Lung (tissue), 12 donors: ENCODE measurements around the gene DDX24. TPM values are rescaled to one million over a fixed set of nuclear protein-coding genes. Genes with fewer than 3 reads are reported as not detected.

Experiments used
- ATAC-seq: fragments of 200-7000 bp; cut with Tn5 transposase; one replicate; pipeline ENCODE4 v1.9.1; 2020; ENCODE audit warnings: moderate number of reproducible peaks; ENCODE audit not compliant: insufficient read depth, low FRiP score
- DNase-seq, 3 donors: peaks; one replicate each; pipeline ENCODE4 v3.0.0-alpha.2; 2013 to 2017
- H3K27ac ChIP-seq, 2 donors: one replicate each; pipeline ENCODE4 v1.5.1; 2013; ENCODE audit warnings: mild to moderate bottlenecking in 2 of 2, moderate library complexity in 2 of 2, control low read depth in 1 of 2, inconsistent platforms in 1 of 2, low read depth in 1 of 2, low read length in 1 of 2
- H3K27me3 ChIP-seq, 3 donors: one replicate each; pipeline ENCODE4 v1.5.1; 2013; ENCODE audit warnings: low read length in 2 of 3; ENCODE audit not compliant: control insufficient read depth in 3 of 3, insufficient read depth in 3 of 3
- H3K36me3 ChIP-seq, 4 donors: one replicate each; pipeline ENCODE4 v1.5.1; 2013; ENCODE audit warnings: low read length in 4 of 4, mild to moderate bottlenecking in 1 of 4, moderate library complexity in 1 of 4; ENCODE audit not compliant: control insufficient read depth in 4 of 4, insufficient read depth in 4 of 4
- H3K4me1 ChIP-seq, 5 donors: one replicate each; pipeline ENCODE4 v1.5.1; 2013; ENCODE audit warnings: low read length in 5 of 5, mild to moderate bottlenecking in 2 of 5, moderate library complexity in 1 of 5; ENCODE audit not compliant: control insufficient read depth in 5 of 5, insufficient read depth in 5 of 5
- H3K4me3 ChIP-seq: one replicate; pipeline ENCODE4 v1.5.1; 2013; ENCODE audit warnings: mild to moderate bottlenecking, control low read depth, moderate library complexity
- H3K9ac ChIP-seq, 2 donors: one replicate each; pipeline ENCODE4 v1.5.1; 2013; ENCODE audit warnings: low read length in 2 of 2, control low read depth in 1 of 2; ENCODE audit not compliant: insufficient read depth in 1 of 2
- H3K9me3 ChIP-seq, 4 donors: one replicate each; pipeline ENCODE4 v1.5.1; 2013; ENCODE audit warnings: low read length in 3 of 4, mild to moderate bottlenecking in 1 of 4, moderate library complexity in 1 of 4; ENCODE audit not compliant: control insufficient read depth in 4 of 4, insufficient read depth in 3 of 4
- WGBS, 2 donors: extraction: QIAGEN DNeasy Blood & Tissue Kit; methylation state at CpG; one replicate each; pipeline ENCODE4 v1.1.7; 2013; 5-methylcytosine and 5-hydroxymethylcytosine counted together
- polyA plus RNA-seq, 2 donors: library from polyadenylated mRNA; stranded (reverse); fragments of 200-250 nt; gene quantifications; one replicate each; pipeline ENCODE4 v1.2.1, GENCODE V29; 2013
- total RNA-seq, 2 donors: library from RNA; depleted of rRNA in 1 of 2; stranded (reverse); fragments of >200 nt in 1 of 2; gene quantifications; one replicate each; pipeline ENCODE4 v1.2.1, GENCODE V29; 2014 to 2021
- TF ChIP-seq, protein P1 (sequence below): IDR thresholded peaks from 2 replicates; pipeline ENCODE4 v1.5.1; 2012; ENCODE audit warnings: mild to moderate bottlenecking; ENCODE audit errors: control extremely low read depth, extremely low read depth
- donor health status: control.
- donor health status: control.
- donor health status: Bipolar disorder and iron deficiency.
- donor health status: healthy.
- donor health status: DM: yes; HTN: yes; CAD: no.

Gene DDX24
- total and polyA plus RNA-seq, 4 donors, result 78.4 to 138 (median 107) TPM

DNA sequence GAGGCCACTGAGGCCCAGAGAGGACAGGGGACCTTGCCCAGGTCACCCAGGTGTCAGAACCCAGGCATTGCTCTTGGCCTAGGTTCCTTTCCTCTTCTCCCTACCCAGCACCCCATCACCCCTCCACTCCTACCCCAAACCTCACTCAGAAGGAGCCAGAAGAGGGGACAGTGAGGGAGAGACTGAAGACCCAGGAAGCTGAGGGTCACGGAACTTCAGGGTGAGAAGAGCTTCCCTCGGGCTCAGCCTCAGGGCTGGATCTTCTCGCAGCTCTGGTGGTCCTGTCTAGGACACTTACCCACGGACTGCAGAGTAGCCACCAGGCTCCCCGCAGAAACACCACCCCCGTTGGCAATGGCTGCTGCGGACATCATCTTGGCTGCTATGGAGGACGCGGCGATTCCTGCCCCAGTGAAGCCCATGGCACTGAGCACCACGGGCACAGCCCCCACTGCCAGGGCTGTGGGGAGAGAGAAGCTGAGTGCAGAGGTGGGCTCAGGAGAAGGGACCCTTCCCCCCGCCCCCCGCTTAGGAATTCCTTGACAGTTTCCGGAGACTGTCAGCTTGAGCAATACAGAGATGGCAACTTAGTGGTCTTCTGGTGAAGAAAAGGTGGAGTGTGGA lies 47.3 kb upstream of the DDX24 start:
- no peak overlapping the region for H3K4me3 ChIP-seq
- TF ChIP-seq, protein P1, sequence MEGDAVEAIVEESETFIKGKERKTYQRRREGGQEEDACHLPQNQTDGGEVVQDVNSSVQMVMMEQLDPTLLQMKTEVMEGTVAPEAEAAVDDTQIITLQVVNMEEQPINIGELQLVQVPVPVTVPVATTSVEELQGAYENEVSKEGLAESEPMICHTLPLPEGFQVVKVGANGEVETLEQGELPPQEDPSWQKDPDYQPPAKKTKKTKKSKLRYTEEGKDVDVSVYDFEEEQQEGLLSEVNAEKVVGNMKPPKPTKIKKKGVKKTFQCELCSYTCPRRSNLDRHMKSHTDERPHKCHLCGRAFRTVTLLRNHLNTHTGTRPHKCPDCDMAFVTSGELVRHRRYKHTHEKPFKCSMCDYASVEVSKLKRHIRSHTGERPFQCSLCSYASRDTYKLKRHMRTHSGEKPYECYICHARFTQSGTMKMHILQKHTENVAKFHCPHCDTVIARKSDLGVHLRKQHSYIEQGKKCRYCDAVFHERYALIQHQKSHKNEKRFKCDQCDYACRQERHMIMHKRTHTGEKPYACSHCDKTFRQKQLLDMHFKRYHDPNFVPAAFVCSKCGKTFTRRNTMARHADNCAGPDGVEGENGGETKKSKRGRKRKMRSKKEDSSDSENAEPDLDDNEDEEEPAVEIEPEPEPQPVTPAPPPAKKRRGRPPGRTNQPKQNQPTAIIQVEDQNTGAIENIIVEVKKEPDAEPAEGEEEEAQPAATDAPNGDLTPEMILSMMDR, result no peak
- peaks cover 0 to 6% (median 0%) of the 10 kb centered on the region in 4 donors for H3K36me3 ChIP-seq
- no peak for ATAC-seq
- no peak for DNase-seq
- no peak overlapping the region for H3K9ac ChIP-seq
- H3K9me3 ChIP-seq, result no peaks in the 10 kb centered on the region
- H3K4me1 ChIP-seq, result peaks cover 0 to 18% (median 5%) of the 10 kb centered on the region in 5 donors
- no peaks in the 10 kb centered on the region for H3K27me3 ChIP-seq
- 93 to 94% methylated on average over 14 of the region's 14 CpGs for WGBS, 2 donors
- no peak overlapping the region for H3K27ac ChIP-seq

- Histone ChIP-seq H3K4me1 (peaks cover 0 to 18% (median 5%) of the 10 kb centered on the region in 5 donors), H3K4me3 (no peak overlapping the region), H3K9ac (no peak overlapping the region), H3K27me3 (no peaks in the 10 kb centered on the region), H3K36me3 (peaks cover 0 to 6% (median 0%) of the 10 kb centered on the region in 4 donors), H3K9me3 (no peaks in the 10 kb centered on the region), H3K27ac (peak overlapping the region in 1 of 2 donors; percentile 39)
- 95 to 98% methylated on average over 6 of the region's 6 CpGs for WGBS, 2 donors
- TF ChIP-seq, protein P1, result no peak
- DNase-seq, result no peak
- no peak for ATAC-seq
Observed at GRCh38 chr14:94127330-94127729, 46.3 kb upstream of the DDX24 start.

- WGBS, 2 donors, result 76 to 85% methylated on average over 5 of the region's 5 CpGs
- no peaks in the 10 kb centered on the region for H3K27me3 ChIP-seq
- peaks cover 0 to 6% (median 0%) of the 10 kb centered on the region in 4 donors for H3K36me3 ChIP-seq
- no peaks in the 10 kb centered on the region for H3K9me3 ChIP-seq
- no peak overlapping the region for H3K9ac ChIP-seq
- H3K4me1 ChIP-seq, result peaks cover 0 to 18% (median 5%) of the 10 kb centered on the region in 5 donors
- TF ChIP-seq, protein P1, result no peak
- ATAC-seq, result no peak
- no peak overlapping the region for H3K4me3 ChIP-seq
- no peak overlapping the region for H3K27ac ChIP-seq
- no peak for DNase-seq
Observed at GRCh38 chr14:94126800-94127199, 45.8 kb upstream of the DDX24 start.

- H3K9ac ChIP-seq, result no peak overlapping the region
- whole genome bisulfite sequencing, 2 donors, result 77 to 87% methylated on average over 1 of the region's 1 CpG
- no peaks in the 10 kb centered on the region for H3K27me3 ChIP-seq
- H3K27ac ChIP-seq, result no peak overlapping the region
- no peak for ATAC-seq
- no peak overlapping the region for H3K4me3 ChIP-seq
- TF ChIP-seq, protein P1, result no peak
- no peak for DNase-seq
- H3K36me3 ChIP-seq, result peaks cover 0 to 6% (median 0%) of the 10 kb centered on the region in 4 donors
- H3K4me1 ChIP-seq, result peaks cover 0 to 18% (median 5%) of the 10 kb centered on the region in 5 donors
- no peaks in the 10 kb centered on the region for H3K9me3 ChIP-seq
Observed at GRCh38 chr14:94126419-94126677, 45.3 kb upstream of the DDX24 start.
